ENCODE results near the gene PRAMEF14. TPM values are rescaled to one million over a fixed set of nuclear protein-coding genes. Genes with fewer than 3 reads are reported as not detected.
"Not testable (repeated sequence)": the region's sequence is repeated elsewhere in the genome, so short reads cannot be mapped to it uniquely, and the experiment has no call there.

Gene PRAMEF14, protein sequence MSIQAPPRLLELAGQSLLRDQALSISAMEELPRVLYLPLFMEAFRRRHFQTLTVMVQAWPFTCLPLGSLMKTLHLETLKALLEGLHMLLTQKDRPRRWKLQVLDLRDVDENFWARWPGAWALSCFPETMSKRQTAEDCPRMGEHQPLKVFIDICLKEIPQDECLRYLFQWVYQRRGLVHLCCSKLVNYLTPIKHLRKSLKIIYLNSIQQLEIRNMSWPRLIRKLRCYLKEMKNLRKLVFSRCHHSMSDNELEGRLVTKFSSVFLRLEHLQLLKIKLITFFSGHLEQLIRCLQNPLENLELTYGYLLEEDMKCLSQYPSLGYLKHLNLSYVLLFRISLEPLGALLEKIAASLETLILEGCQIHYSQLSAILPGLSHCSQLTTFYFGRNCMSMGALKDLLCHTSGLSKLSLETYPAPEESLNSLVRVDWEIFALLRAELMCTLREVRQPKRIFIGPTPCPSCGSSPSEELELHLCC
- polyA plus RNA-seq (not detected in 2 replicates), polyA minus RNA-seq (not detected in 2 replicates)

GRCh38 chr1:13347034-13347433, at the start of gene PRAMEF14:
Gene PRAMEF14, minus strand, starts transcription at chr1:13347134. Its CDS starts 1,820 bp downstream, at chr1:13345314.
- H2AFZ ChIP-seq (ENCODE audit: low read depth, low read length); H3K9me3 ChIP-seq (ENCODE audit: low read length); H3K9ac ChIP-seq (ENCODE audit: low read length); H3K27me3 ChIP-seq (ENCODE audit: insufficient read depth, low read depth, low read length); H3K27ac ChIP-seq (ENCODE audit: low read length); H3K79me2 ChIP-seq (replicated peaks; ENCODE audit: insufficient read depth, low read length); H3K36me3 ChIP-seq (ENCODE audit: insufficient read depth, low read length); H3K4me3 ChIP-seq (ENCODE audit: low read length); H3K4me2 ChIP-seq (ENCODE audit: low read length); H3F3A ChIP-seq (ENCODE audit: insufficient read depth, low read length, poor library complexity, severe bottlenecking); H4K20me1 ChIP-seq (ENCODE audit: insufficient read depth); H3K9me2 ChIP-seq (ENCODE audit: insufficient read depth, low read length): not testable (repeated sequence)

- not testable (repeated sequence) for H3F3A ChIP-seq (ENCODE audit: insufficient read depth, low read length, poor library complexity, severe bottlenecking); H3K79me2 ChIP-seq (replicated peaks; ENCODE audit: insufficient read depth, low read length); H4K20me1 ChIP-seq (ENCODE audit: insufficient read depth); H3K4me3 ChIP-seq (ENCODE audit: low read length); H3K9ac ChIP-seq (ENCODE audit: low read length); H3K9me2 ChIP-seq (ENCODE audit: insufficient read depth, low read length); H3K36me3 ChIP-seq (ENCODE audit: insufficient read depth, low read length); H3K27ac ChIP-seq (ENCODE audit: low read length); H3K4me2 ChIP-seq (ENCODE audit: low read length); H2AFZ ChIP-seq (ENCODE audit: low read depth, low read length); H3K27me3 ChIP-seq (ENCODE audit: insufficient read depth, low read depth, low read length); H3K9me3 ChIP-seq (ENCODE audit: low read length)
Measured at GRCh38 chr1:13395311-13395710, 48.4 kb upstream of the PRAMEF14 start.

- not testable (repeated sequence) for H3K4me2 ChIP-seq (ENCODE audit: low read length); H4K20me1 ChIP-seq (ENCODE audit: insufficient read depth); H3K79me2 ChIP-seq (replicated peaks; ENCODE audit: insufficient read depth, low read length); H3K9me3 ChIP-seq (ENCODE audit: low read length); H3K27ac ChIP-seq (ENCODE audit: low read length); H3K9ac ChIP-seq (ENCODE audit: low read length); H3K4me3 ChIP-seq (ENCODE audit: low read length); H3K27me3 ChIP-seq (ENCODE audit: insufficient read depth, low read depth, low read length); H2AFZ ChIP-seq (ENCODE audit: low read depth, low read length); H3K9me2 ChIP-seq (ENCODE audit: insufficient read depth, low read length); H3F3A ChIP-seq (ENCODE audit: insufficient read depth, low read length, poor library complexity, severe bottlenecking); H3K36me3 ChIP-seq (ENCODE audit: insufficient read depth, low read length)
Measured at GRCh38 chr1:13394761-13395160, 47.8 kb upstream of the PRAMEF14 start.

GRCh38 chr1:13393004-13393403, 46.1 kb upstream of the PRAMEF14 start:
- not testable (repeated sequence) for H3K27ac ChIP-seq (ENCODE audit: low read length); H3K4me2 ChIP-seq (ENCODE audit: low read length); H4K20me1 ChIP-seq (ENCODE audit: insufficient read depth); H3K4me3 ChIP-seq (ENCODE audit: low read length); H3K36me3 ChIP-seq (ENCODE audit: insufficient read depth, low read length); H3F3A ChIP-seq (ENCODE audit: insufficient read depth, low read length, poor library complexity, severe bottlenecking); H3K9ac ChIP-seq (ENCODE audit: low read length); H2AFZ ChIP-seq (ENCODE audit: low read depth, low read length); H3K9me3 ChIP-seq (ENCODE audit: low read length); H3K9me2 ChIP-seq (ENCODE audit: insufficient read depth, low read length); H3K79me2 ChIP-seq (replicated peaks; ENCODE audit: insufficient read depth, low read length); H3K27me3 ChIP-seq (ENCODE audit: insufficient read depth, low read depth, low read length)

GRCh38 chr1:13389332-13389731, 42.4 kb upstream of the PRAMEF14 start, which contains the start of gene PRAMEF17:
Gene PRAMEF17, plus strand, starts transcription at chr1:13389632. Its CDS starts 26 bp downstream, at chr1:13389658.
- H3K4me2 ChIP-seq (ENCODE audit: low read length); H3K79me2 ChIP-seq (replicated peaks; ENCODE audit: insufficient read depth, low read length); H3K9ac ChIP-seq (ENCODE audit: low read length); H3K4me3 ChIP-seq (ENCODE audit: low read length); H3F3A ChIP-seq (ENCODE audit: insufficient read depth, low read length, poor library complexity, severe bottlenecking); H4K20me1 ChIP-seq (ENCODE audit: insufficient read depth); H3K9me3 ChIP-seq (ENCODE audit: low read length); H2AFZ ChIP-seq (ENCODE audit: low read depth, low read length); H3K27me3 ChIP-seq (ENCODE audit: insufficient read depth, low read depth, low read length); H3K36me3 ChIP-seq (ENCODE audit: insufficient read depth, low read length); H3K27ac ChIP-seq (ENCODE audit: low read length); H3K9me2 ChIP-seq (ENCODE audit: insufficient read depth, low read length): not testable (repeated sequence)

DNA sequence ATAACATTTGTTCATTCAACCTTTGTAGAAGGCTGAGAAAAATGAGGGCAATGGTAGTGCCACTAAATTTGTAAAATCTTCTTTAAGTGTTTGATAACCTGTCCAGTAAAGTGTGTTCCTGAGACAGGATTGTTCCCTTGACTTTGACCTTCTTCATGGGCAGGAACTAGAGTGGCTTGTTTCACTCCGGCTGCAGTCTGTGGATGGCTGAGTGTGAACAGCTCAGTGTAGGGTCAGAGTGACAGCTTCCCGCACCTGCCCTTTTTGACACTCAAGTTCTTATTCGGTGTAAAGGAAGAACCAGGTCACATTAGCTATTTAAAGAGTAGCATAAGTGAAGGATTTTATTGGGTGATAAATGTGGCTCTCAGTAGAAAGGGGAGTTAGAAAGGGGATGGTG, 33.4 kb upstream of the PRAMEF14 start:
- not testable (repeated sequence) for H3K4me3 ChIP-seq (ENCODE audit: low read length); H3K9me2 ChIP-seq (ENCODE audit: insufficient read depth, low read length); H4K20me1 ChIP-seq (ENCODE audit: insufficient read depth); H3K36me3 ChIP-seq (ENCODE audit: insufficient read depth, low read length); H3K4me2 ChIP-seq (ENCODE audit: low read length); H3K79me2 ChIP-seq (replicated peaks; ENCODE audit: insufficient read depth, low read length); H3K9ac ChIP-seq (ENCODE audit: low read length); H3F3A ChIP-seq (ENCODE audit: insufficient read depth, low read length, poor library complexity, severe bottlenecking); H2AFZ ChIP-seq (ENCODE audit: low read depth, low read length); H3K9me3 ChIP-seq (ENCODE audit: low read length); H3K27me3 ChIP-seq (ENCODE audit: insufficient read depth, low read depth, low read length); H3K27ac ChIP-seq (ENCODE audit: low read length)

DNA sequence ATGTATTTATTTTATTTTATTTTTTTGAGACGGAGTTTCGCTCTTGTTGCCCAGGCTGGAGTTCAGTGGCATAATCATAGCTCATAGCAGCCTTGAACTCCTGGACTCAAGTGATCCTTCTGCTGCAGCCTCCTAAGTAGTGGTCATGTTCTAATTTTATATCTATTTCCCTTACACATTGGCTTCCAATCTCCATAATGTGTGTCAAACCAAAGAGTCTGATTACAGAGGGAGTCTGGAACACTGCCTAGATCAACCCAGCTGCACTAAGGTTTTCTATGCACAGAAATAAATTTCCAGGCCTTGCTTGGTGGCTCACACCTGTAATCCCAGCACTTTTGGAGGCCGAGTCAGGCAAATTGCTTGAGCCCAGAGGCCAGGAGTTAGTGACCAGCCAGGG, 32.0 kb upstream of the PRAMEF14 start:
- not testable (repeated sequence) for H3K79me2 ChIP-seq (replicated peaks; ENCODE audit: insufficient read depth, low read length); H3K4me2 ChIP-seq (ENCODE audit: low read length); H2AFZ ChIP-seq (ENCODE audit: low read depth, low read length); H3K4me3 ChIP-seq (ENCODE audit: low read length); H3K36me3 ChIP-seq (ENCODE audit: insufficient read depth, low read length); H4K20me1 ChIP-seq (ENCODE audit: insufficient read depth); H3F3A ChIP-seq (ENCODE audit: insufficient read depth, low read length, poor library complexity, severe bottlenecking); H3K27ac ChIP-seq (ENCODE audit: low read length); H3K27me3 ChIP-seq (ENCODE audit: insufficient read depth, low read depth, low read length); H3K9me3 ChIP-seq (ENCODE audit: low read length); H3K9ac ChIP-seq (ENCODE audit: low read length); H3K9me2 ChIP-seq (ENCODE audit: insufficient read depth, low read length)

DNA sequence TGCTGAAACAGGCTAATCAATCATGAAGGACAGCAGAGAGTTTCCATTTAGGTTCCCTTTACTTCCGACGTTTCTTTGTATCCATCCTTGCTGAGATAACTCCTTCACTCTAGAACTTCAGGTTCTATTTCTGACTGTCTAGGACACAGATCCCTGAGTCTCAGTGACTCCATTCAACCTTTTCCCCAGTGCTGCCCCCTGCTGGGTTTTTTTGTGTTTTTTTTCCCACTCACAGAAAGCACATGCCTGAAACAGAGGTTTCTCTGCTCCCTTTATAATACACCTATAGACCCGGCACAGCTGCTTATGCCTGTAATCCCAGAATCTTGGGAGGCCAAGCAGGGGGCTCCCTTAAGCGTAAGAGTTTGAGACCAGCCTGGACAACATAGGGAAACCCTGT, 21.6 kb upstream of the PRAMEF14 start:
- H3K36me3 ChIP-seq (ENCODE audit: insufficient read depth, low read length); H3K4me2 ChIP-seq (ENCODE audit: low read length); H3K4me3 ChIP-seq (ENCODE audit: low read length); H4K20me1 ChIP-seq (ENCODE audit: insufficient read depth); H3K9me3 ChIP-seq (ENCODE audit: low read length); H3K27me3 ChIP-seq (ENCODE audit: insufficient read depth, low read depth, low read length); H3F3A ChIP-seq (ENCODE audit: insufficient read depth, low read length, poor library complexity, severe bottlenecking); H3K79me2 ChIP-seq (replicated peaks; ENCODE audit: insufficient read depth, low read length); H3K27ac ChIP-seq (ENCODE audit: low read length); H2AFZ ChIP-seq (ENCODE audit: low read depth, low read length); H3K9me2 ChIP-seq (ENCODE audit: insufficient read depth, low read length); H3K9ac ChIP-seq (ENCODE audit: low read length): not testable (repeated sequence)

Measured in neural cell (in vitro differentiated cells).